MM.1S (cell line): Measurements from ENCODE around the gene RIPK4.

ENCODE experiments used
- EZH2 ChIP-seq: fragments of 300-600 bp; sonication (generic); optimal IDR thresholded peaks from 2 replicates; pipeline ENCODE3; 2017; ENCODE audit warnings: low read depth, mild to moderate bottlenecking, antibody characterized with exemption, low read length, mixed read lengths
- EZH2phosphoT487 ChIP-seq: fragments of 300-600 bp; sonication (generic); IDR thresholded peaks from 2 replicates; pipeline ENCODE4 v1.6.1; 2018; ENCODE audit warnings: antibody characterized with exemption, low read length
- TF ChIP-seq, protein P1 (sequence below): fragments of 300-600 bp; sonication (generic); IDR thresholded peaks from 2 replicates; pipeline ENCODE4 v1.5.1; 2016; ENCODE audit warnings: antibody characterized with exemption, low read length, mixed read lengths

DNA sequence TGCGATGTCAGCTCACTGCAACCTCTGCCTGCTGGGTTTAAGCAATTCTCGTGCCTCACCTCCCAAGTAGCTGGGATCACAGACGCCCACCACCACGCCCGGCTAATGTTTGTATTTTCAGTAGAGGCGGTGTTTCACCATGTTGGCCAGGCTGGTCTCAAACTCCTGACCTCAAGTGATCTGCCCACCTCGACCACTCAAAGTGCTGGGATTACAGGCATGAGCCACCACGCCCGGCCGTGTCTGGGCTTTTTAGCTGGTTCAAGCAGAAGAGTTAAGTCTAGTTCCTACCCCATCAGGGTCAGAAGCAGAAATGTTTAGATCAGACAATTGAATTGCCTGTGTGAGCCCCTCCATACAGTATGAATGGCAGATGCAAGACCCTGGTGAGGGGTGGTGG is 27.7 kb upstream of the RIPK4 start:
- TF ChIP-seq, protein P1, sequence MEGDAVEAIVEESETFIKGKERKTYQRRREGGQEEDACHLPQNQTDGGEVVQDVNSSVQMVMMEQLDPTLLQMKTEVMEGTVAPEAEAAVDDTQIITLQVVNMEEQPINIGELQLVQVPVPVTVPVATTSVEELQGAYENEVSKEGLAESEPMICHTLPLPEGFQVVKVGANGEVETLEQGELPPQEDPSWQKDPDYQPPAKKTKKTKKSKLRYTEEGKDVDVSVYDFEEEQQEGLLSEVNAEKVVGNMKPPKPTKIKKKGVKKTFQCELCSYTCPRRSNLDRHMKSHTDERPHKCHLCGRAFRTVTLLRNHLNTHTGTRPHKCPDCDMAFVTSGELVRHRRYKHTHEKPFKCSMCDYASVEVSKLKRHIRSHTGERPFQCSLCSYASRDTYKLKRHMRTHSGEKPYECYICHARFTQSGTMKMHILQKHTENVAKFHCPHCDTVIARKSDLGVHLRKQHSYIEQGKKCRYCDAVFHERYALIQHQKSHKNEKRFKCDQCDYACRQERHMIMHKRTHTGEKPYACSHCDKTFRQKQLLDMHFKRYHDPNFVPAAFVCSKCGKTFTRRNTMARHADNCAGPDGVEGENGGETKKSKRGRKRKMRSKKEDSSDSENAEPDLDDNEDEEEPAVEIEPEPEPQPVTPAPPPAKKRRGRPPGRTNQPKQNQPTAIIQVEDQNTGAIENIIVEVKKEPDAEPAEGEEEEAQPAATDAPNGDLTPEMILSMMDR, result no peak
- TF ChIP-seq EZH2, result no peak
- no peak for TF ChIP-seq EZH2phosphoT487
